Activated CD4-positive, CD25-positive, alpha-beta regulatory T cell treated with anti-CD3 and anti-CD28 coated beads, Interleukin-2, amount 50 U/mL, for 16 hours (primary cell): ENCODE results near the gene MYCN.
"Not testable (repeated sequence)": the region's sequence is repeated elsewhere in the genome, so short reads cannot be mapped to it uniquely, and the experiment has no call there.

Source experiments
- DNase-seq: peaks from one replicate; pipeline ENCODE4 v3.0.0-alpha.2; 2020; ENCODE audit warnings: low read depth, low spot score

MYCN gene

DNA sequence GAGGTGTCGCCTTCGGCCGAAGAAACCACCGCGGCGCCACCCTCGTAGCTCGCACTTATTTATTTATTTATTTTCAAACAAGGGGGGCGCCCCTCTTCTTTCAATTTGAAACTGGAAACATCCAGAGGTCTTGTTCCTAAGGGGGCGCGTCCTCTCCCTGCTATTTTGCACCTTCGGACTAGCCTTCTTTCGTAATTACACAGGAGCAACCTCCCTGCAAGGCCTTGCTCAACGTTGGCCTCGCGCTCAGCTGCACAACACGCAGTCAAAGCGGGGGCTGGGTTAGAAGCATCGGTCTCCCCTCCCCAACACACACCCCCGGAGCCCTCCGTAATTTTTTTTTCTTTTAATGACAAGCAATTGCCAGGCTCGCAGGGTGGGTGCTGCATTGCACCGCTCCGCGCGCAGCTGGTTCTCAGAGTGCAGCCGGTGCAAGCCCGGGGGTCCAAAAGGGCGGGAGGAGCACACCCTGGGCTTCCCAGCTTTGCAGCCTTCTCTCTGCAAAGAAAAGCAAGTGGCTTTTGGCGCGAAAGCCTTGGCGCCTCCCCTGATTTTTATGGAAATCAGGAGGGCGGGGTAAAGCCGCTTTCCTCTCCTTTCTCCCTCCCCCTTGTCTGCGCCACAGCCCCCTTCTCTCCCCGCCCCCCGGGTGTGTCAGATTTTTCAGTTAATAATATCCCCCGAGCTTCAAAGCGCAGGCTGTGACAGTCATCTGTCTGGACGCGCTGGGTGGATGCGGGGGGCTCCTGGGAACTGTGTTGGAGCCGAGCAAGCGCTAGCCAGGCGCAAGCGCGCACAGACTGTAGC, at the start of gene MYCN:
MYCN (plus strand) TSS at position 697 of the 807 bp plus-strand sequence. CDS start 1,515 bp downstream, outside the sequence.
- DNase-seq, result no peak

DNA sequence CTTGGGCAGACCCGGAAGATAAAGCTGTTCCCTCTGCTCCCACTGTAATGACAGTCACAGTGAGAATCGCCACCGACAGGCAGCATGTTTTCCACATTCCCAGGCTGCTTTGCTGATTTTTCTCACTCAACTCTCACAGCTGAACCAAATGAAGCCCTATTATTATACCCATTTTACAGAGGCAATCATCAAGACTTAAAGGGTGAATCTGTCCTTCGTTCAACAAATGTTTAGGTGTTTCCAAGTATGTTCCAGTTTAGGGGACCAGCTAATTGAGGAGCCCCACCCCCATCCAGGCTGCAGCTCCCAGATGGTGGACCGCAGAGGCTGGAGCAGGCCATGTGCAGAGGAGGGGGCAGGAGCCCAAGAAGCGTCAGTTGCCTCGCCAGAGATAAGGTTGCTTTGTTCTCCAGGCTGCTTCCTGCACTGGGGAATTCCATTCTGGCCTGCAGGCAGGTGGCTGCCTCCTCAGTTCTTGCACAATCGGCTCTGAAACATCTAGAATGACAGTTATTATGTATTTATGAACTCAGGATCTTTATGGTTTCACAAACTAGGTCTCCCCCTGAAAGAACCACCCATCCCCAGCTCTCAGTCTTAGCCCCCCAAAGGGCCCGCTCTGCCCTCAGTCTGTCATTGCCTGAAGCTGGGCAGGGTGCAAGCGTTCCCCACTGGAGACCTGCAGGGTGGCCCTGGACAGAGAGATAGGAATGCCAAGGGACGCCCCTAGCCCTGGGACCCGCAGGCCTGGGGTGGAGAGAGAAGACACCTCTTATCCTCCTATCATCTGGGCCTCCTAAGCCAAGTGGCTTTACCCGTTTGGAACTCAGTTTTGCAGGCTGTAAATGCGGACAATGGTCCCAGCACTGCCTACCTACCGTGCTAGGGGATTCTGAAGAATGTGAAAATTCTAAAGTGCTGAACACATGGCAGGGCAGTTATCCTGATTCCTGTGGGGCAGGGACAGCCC, 49.1 kb upstream of the MYCN start:
- no peak for DNase-seq

DNA sequence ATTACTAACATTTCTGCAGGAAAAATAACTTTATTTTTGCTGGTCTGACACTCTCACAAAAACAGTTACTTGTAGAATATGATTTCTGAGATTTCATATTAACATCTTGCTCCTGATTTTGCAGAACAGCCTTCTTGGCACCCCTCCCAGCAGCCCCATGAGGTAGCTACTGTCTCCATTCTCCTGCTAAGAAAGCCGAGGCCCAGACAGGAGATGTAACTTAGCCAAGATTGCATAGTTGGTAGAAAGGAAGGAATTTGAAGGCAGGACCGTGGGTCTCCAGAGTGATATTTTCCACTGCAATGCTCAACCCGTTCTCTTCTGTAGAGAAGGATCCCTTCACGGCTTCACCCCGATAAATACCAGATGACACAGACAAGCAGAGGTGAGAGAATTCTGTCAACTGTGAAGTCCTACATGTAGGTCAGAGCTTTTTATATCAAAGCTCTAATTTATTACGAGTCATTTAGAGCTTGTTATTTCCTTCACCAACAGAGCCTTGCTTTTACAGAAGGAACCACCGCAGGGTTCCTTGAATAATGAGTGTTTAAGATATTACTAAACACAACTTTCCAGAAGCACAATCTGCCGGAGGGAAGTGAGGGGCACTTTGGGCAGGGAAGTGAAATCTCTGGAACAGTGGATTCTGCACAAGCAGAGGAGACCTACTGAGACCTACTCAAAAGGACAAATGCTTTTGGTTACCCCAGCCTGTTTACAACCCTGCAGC, 48.0 kb upstream of the MYCN start:
- no peak for DNase-seq

DNA sequence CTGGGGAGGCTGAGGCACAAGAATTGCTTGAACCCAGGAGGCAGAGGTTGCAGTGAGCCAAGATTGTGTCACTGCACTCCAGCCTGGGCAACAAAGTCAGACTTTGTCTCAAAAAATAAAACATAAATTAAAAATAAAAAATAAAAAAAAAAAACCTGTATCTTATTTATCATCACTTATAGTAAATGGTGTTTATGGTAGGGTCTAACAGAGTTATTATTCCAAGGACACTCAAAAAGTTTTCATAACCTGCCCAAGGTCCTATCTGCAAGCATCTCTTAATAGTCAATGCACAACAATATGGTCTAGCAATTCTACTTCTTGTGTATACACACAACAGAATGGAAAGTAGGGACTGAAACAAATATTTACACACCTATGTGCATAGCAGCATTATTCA, 47.3 kb upstream of the MYCN start:
- DNase-seq, result no peak

DNA sequence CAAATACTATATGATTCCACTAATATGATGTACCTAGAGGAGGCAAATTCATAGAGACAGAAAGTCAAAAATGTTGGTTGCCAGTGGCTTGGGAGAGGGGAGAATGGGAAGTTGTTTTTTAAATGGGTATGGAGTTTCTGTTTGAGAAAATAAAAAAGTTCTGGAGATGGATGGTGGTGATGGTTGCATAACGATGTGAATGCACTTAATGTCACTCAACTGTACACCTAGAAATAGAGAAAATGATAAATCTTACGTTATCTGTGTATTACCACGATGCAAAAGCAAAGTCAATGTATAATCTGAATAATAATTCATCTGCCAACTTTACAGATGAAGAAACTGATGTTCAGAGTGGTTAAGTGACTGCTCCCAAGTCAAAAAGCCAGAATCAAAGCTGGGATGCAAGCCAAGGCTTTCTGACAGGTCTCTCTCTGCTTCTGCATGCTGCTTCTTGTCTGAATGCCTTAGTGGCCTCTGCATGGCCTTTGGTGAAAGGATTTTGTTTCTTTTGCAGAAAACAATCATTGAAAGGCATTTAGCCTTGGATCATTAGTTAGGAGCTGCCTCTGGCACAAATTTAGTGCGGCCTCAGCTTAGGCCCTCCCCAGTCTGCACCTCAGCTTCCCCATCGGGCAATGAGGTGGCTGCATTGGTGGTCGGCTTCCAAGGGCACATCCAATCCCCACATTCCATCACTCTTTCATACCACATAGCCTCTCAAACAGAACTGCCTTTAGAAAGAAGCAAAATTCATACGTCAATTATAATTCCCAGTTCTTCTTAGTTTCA, 46.5 kb upstream of the MYCN start:
- no peak for DNase-seq

DNA sequence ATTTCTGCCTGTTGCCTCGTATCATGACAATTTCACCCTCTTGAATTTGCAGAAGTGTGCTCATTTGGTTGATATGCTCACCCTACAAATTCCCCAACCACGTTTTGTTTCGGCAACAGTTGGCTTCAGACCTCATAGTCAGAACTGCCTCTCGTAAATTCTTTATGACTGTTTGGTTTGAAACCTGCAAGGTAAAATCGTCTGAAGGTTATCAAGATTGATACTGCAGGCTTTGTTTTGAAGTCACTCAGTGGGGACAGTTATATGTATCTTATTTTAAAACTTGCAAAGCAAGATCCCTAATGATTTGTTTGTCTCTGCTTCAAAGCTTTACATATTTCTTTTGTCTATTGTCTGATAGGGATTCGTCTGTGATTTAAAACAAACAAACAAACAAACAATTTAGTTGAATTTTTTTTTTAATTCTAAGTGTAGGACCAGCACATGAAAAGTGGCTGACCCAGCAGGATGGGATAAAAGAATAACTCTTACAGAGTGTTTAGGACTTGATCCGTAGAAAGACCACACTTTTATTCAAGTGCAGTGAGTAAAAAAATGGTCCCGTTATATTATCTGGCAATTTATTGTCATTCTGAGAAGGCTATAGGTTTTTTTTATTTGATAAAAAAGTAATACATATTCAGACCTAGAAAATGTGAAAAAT, 45.7 kb upstream of the MYCN start:
- DNase-seq, result no peak

DNA sequence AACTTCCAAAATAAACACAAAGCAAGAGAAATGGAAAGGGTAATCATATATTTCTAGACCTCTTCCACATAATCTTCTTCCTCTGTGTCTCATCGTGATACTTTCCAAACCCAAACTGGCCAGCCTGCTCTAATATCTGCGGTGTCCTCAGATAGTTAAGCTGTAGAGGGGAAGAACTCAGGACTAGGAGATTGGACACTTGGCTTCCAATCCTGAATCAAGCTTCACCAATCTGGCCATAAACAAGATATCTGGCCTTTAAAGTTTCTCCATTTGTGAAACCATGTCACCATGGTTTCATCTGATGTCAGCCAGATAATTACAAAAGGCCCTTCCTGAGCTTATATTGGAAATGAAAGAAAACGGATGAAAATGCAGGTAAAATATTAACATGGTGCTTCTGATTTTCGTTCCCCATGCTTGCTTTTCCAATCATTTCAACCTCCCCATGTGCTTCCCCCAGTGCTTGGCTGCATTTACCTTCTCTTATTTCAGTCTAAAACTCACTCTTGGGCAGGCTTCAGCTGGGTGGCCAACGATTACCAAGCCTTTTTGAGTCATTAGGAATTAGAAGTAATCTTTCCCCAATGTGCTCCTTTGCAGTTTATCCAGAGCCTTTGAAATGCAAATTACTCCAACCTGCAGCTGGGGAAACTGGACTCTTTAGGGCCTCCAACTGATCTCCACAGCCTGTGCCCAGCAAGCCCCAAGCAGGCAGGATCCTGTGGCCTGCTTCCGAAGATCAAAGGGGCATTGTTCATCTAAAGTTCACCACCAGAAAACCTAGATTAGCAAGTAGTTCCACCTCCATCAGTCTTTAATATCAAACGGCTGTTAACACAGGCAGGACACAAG, 44.5 kb upstream of the MYCN start:
- no peak for DNase-seq

DNA sequence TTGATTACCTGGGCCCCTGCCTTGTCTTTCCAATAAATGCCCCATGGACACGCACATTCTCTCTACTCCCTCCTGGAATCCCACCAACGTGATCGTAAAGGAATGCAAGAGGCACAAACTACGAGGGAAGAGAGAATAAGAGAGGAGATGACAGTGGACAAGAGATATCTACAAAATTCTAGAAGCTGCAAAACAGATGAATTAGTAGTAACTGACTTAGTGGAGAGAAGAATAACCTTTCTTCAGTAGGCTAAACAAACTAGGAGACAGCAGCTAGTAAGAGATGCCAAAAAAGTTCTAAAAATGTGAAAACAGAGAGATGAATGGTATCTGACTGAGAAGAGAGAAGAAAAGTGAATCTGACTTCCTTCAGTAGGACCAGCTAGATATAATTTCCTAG, 43.5 kb upstream of the MYCN start:
- no peak for DNase-seq

DNA sequence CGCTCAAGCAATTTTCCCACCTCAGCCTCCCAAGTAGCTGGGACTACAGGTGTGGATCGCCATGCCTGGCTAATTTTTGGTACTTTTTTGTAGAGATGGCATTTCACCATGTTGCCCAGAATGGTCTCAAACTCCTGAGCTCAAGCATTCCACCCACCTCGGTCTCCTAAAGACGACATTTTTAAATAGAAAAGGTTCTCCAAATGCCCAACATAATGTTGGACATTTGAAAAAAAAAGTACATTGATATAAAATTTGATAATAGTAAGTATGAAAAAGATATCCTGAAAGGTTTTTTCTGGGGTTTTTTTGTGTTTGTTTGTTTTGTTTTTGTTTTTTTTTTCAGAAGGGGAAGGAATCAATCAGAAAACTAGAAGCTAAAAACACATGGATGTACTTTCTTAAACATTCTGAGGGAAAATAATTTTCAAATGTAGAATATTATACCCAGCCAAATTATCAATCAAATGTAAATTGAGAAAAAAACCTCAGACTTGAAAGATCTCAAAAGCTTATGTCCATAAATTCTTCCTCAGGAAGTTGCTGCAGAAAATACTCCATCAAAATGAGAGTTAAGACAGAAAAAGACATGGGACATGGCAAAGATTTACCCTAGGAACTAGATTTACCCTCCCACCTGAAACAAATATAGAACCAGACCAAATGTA, 42.8 kb upstream of the MYCN start:
- no peak for DNase-seq

DNA sequence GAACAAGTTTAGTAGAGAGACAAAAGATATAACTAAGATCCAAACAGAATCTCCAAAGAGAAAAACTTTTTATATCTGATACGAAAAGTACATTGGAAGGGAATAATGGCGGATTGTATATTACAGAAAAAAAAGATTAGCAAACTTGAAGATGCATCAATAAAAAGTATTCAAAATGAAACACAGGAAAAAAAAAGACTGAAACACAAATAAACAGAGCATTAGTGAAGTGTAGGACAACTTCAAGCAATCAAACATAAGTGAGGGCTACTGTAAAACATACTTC, 41.1 kb upstream of the MYCN start:
- no peak for DNase-seq

DNA sequence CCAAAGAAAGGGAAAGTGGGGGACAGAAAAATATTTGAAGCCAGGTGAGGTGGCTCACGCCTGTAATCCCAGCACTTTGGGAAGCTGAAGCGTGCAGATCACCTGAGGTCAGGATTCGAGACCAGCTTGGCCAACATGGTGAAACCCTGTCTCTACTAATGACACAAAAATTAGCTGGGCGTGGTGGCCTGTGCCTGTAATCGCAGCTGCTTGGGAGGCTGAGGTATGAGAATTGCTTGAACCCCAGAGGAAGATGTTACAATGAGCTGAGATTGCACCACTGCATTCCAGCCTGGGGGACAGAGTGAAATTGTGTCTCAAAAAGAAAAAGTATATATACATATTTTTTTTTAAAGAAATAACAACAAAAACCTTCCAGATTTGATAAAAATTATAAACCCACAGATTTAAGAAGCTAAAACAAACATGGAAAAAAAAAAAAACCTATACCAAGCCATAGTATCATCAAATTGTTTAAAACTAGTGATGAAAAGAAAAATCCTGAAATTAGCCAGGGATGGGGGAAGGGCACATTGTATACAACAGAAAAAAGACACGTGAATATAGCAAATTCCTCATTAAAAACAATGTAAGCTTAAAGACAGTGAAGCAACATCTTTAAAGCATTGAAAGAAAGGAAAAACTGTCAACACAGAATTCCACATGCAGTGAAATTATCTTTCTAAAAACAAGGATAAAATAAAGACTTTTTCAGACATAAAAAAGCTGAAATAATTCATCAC, 40.4 kb upstream of the MYCN start:
- no peak for DNase-seq

DNA sequence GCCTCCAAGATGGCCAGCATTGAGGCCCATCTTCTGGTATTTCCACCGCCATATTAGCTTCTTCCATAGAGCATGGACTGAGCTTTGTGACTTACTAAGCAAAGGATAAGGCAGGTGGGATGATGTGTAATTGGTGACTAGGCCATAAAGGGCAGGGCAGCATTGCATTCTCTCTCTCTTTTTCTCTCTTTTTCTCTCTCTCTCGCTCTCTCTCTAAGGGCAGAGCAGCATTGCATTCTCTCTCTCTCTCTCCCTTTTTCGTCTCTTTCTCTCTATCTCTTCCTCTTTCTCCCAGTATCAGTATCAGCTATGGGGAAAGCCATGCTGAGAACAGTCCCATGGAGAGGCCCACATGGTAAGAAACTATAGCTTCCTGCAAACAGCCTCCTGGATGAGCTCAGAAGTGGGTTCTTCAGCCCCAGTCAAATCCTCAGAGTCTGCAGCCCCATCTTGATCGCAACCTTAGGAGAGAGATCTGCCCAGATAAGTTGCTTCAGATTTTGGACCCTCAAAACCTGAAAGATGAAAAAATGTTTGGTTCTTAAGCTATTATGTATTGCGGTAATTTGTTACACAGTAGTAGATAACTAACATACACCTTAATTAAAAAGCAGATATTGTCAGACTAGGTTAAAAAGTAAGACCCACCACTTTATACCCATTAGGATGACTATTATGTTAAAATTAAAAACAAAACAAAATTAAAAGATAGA, 39.1 kb upstream of the MYCN start:
- no peak for DNase-seq

DNA sequence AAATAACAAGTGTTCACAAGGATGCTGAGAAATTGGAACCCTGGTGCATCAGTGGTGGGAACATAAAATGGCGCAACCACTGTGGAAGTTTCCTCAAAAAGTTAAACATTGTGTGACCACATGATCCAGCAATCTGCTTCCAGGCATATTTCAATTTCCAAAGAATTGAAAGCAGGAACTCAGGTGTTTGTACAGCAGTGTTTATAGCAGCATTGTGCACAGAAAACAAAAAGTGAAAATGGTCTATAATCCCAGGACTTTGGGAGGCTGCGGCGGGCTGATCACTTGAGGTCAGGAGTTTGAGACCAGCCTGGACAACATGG, 38.6 kb upstream of the MYCN start:
- no peak for DNase-seq

DNA sequence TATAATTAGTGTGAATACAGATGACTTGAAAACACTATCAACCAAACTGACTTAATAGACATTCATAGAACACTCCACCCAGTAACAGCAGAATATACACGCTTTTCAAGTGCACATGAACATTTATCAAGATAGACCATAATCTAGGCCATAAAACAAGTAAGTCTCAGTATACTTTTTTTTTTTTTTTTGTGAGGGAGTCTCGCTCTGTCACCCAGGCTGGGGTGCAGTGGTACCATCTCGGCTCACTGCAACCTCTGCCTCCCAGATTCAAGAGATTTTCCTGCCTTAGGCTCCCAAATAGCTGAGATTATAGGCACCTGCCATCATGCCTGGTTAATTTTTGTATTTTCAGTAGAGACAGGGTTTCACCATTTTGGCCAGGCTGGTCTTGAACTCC, 36.4 kb upstream of the MYCN start:
- DNase-seq, result not testable (repeated sequence)

DNA sequence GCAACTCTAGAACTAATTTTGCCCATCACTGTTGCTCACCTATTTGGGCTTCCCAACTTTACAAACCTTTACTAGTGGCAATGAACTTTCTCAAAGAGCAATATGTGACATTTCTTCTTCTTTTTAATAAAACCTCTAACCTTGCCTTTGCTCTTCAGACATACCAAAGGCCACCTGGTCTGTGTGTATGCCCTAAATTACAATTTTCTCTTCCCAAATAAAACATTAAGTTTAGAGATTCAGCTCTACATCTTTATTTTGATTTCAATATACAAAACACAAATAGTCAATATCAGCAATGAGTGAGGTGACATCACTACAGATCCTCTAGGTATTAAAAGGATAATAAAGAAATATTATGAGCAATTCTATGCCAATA, 35.1 kb upstream of the MYCN start:
- DNase-seq, result no peak

DNA sequence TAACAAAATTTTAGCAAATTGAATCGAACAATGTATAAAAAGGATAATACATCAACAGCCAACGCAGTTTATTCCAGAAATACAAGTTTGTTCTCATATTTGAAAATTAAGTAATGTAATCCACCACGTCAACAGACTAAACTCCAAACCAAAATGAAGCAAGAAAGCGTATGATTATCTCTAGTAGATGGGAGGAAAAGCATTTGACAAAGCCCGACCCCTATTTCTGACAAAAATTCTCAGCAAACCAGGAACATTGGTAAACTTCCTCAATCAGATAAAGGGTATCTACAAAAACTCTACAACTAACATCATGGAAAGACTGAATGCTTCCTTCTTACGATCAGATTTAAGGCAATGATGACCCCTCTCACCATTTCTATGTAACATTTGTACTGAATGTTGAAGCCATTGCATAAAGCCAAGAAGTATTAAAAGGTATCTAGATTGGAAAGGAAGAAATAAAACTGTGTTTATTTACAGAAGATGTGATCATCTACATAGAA, 34.3 kb upstream of the MYCN start:
- no peak for DNase-seq

DNA sequence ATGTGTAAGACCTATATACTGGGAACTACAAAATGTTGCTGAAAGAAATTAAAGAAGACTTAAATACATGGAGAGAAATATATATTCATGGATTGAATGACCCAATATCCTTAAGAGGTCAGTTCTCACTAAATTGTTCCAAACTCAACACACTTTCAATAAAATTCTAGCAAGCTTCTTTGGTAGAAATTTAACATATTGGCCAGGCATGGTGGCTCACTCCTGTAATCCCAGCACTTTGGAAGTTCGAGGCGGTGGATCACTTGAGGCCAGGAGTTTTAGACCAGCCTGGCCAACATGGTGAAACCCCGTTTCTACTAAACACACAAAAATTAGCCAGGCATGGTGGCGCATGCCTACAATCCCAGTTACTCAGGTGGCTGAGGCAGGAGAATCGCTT, 33.6 kb upstream of the MYCN start:
- DNase-seq, result no peak
